ENCODE results near the gene RBM47. TPM values are rescaled to one million over a fixed set of nuclear protein-coding genes. Genes with fewer than 3 reads are reported as not detected.

RBM47 gene
- total and polyA plus RNA-seq, 9 of the 15 experiments (the other 6 are each of a cell fraction or from before 2014, with no cell fraction given): 1.4 to 6.4 (median 3.3) TPM

GRCh38 chr4:40405193-40405592 lies 224.5 kb downstream of the RBM47 start:
- Histone ChIP-seq H2AFZ (ENCODE audit: low read depth, low read length) (no peak overlapping the region), H3K4me3 (no peak overlapping the region), H3K36me3 (ENCODE audit: control insufficient read depth, insufficient read depth, low read length) (no peaks in the 10 kb centered on the region), H3K27me3 (ENCODE audit: control insufficient read depth in 2 of 2, insufficient read depth in 2 of 2, low read length in 2 of 2) (peaks cover 7 to 11% of the 10 kb centered on the region in 2 experiments; a peak in 4 of 5 replicates), H3K27ac (ENCODE audit: extremely low read depth, low read depth, low read length) (no peak overlapping the region), H4K20me1 (replicated peaks; ENCODE audit: control insufficient read depth, insufficient read depth, low read length) (no peaks in the 10 kb centered on the region), H3K9me1 (ENCODE audit: control insufficient read depth, insufficient read depth, low read length) (no peaks in the 10 kb centered on the region), H3K4me1 (replicated peaks in 1 of 2; ENCODE audit: control insufficient read depth in 2 of 2, insufficient read depth in 2 of 2, low read length in 2 of 2) (no peaks in the 10 kb centered on the region), H3K9me3 (replicated peaks; ENCODE audit: control insufficient read depth, insufficient read depth, low read depth, low read length) (no peaks in the 10 kb centered on the region), H3K4me2 (ENCODE audit: insufficient read depth, low read length) (no peak overlapping the region), H3K9ac (ENCODE audit: insufficient read depth in 1 of 2, low read depth in 2 of 2, low read length in 2 of 2) (no peak overlapping the region), H3K79me2 (ENCODE audit: control insufficient read depth, insufficient read depth, low read length) (no peaks in the 10 kb centered on the region)
- no peak for DNase-seq (ENCODE audit: extremely low read depth in 1 of 4, low spot score in 3 of 4)
- in situ Hi-C loops (cut with MboI): no loop called here
- WGBS (ENCODE audit: insufficient coverage, low coverage, missing lambda C conversion rate): 3% methylated on average over 4 of the region's 4 CpGs
- CTCF ChIA-PET (ENCODE audit: low intra/inter-chr PET ratio): no interaction called here
- intact Hi-C loops (cut with micrococcal nuclease): no loop called here
- ATAC-seq: no peak
- no peak for FAIRE-seq
- no TSS peak for BruUV-seq (replicated peaks)
- POLR2A ChIA-PET: interaction anchor here (0.6 to 1.5 kb wide), 4 partner anchors 10 to 229 kb away, joined by 3 read pairs; no protein-coding TSS in a partner anchor
- TF ChIP-seq JUNB (CRISPR knock-in tag; conservative IDR thresholded peaks at IDR 0.05): no peak
- no peak for TF ChIP-seq E2F3 (CRISPR knock-in tag; IDR thresholded peaks at IDR 0.05)
- TF ChIP-seq CREB3L1 (IDR thresholded peaks at IDR 0.05; ENCODE audit: borderline replicate concordance, low read depth): no peak
- TF ChIP-seq, protein P1, sequence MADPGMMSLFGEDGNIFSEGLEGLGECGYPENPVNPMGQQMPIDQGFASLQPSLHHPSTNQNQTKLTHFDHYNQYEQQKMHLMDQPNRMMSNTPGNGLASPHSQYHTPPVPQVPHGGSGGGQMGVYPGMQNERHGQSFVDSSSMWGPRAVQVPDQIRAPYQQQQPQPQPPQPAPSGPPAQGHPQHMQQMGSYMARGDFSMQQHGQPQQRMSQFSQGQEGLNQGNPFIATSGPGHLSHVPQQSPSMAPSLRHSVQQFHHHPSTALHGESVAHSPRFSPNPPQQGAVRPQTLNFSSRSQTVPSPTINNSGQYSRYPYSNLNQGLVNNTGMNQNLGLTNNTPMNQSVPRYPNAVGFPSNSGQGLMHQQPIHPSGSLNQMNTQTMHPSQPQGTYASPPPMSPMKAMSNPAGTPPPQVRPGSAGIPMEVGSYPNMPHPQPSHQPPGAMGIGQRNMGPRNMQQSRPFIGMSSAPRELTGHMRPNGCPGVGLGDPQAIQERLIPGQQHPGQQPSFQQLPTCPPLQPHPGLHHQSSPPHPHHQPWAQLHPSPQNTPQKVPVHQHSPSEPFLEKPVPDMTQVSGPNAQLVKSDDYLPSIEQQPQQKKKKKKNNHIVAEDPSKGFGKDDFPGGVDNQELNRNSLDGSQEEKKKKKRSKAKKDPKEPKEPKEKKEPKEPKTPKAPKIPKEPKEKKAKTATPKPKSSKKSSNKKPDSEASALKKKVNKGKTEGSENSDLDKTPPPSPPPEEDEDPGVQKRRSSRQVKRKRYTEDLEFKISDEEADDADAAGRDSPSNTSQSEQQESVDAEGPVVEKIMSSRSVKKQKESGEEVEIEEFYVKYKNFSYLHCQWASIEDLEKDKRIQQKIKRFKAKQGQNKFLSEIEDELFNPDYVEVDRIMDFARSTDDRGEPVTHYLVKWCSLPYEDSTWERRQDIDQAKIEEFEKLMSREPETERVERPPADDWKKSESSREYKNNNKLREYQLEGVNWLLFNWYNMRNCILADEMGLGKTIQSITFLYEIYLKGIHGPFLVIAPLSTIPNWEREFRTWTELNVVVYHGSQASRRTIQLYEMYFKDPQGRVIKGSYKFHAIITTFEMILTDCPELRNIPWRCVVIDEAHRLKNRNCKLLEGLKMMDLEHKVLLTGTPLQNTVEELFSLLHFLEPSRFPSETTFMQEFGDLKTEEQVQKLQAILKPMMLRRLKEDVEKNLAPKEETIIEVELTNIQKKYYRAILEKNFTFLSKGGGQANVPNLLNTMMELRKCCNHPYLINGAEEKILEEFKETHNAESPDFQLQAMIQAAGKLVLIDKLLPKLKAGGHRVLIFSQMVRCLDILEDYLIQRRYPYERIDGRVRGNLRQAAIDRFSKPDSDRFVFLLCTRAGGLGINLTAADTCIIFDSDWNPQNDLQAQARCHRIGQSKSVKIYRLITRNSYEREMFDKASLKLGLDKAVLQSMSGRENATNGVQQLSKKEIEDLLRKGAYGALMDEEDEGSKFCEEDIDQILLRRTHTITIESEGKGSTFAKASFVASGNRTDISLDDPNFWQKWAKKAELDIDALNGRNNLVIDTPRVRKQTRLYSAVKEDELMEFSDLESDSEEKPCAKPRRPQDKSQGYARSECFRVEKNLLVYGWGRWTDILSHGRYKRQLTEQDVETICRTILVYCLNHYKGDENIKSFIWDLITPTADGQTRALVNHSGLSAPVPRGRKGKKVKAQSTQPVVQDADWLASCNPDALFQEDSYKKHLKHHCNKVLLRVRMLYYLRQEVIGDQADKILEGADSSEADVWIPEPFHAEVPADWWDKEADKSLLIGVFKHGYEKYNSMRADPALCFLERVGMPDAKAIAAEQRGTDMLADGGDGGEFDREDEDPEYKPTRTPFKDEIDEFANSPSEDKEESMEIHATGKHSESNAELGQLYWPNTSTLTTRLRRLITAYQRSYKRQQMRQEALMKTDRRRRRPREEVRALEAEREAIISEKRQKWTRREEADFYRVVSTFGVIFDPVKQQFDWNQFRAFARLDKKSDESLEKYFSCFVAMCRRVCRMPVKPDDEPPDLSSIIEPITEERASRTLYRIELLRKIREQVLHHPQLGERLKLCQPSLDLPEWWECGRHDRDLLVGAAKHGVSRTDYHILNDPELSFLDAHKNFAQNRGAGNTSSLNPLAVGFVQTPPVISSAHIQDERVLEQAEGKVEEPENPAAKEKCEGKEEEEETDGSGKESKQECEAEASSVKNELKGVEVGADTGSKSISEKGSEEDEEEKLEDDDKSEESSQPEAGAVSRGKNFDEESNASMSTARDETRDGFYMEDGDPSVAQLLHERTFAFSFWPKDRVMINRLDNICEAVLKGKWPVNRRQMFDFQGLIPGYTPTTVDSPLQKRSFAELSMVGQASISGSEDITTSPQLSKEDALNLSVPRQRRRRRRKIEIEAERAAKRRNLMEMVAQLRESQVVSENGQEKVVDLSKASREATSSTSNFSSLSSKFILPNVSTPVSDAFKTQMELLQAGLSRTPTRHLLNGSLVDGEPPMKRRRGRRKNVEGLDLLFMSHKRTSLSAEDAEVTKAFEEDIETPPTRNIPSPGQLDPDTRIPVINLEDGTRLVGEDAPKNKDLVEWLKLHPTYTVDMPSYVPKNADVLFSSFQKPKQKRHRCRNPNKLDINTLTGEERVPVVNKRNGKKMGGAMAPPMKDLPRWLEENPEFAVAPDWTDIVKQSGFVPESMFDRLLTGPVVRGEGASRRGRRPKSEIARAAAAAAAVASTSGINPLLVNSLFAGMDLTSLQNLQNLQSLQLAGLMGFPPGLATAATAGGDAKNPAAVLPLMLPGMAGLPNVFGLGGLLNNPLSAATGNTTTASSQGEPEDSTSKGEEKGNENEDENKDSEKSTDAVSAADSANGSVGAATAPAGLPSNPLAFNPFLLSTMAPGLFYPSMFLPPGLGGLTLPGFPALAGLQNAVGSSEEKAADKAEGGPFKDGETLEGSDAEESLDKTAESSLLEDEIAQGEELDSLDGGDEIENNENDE (IDR thresholded peaks at IDR 0.05; ENCODE audit: low read depth, low read length): no peak
- no peak for TF ChIP-seq ETV6 (IDR thresholded peaks at IDR 0.05; ENCODE audit: borderline replicate concordance in 1 of 2, low read depth in 2 of 2, low read length in 1 of 2)
- TF ChIP-seq ETV6 (CRISPR knock-in tag; IDR thresholded peaks at IDR 0.05; ENCODE audit: borderline replicate concordance): no peak
- no peak for TF ChIP-seq PCBP2 (IDR thresholded peaks at IDR 0.05; ENCODE audit: low read depth, low read length, poor library complexity, severe bottlenecking)
- TF ChIP-seq SREBF1 (IDR thresholded peaks at IDR 0.05; ENCODE audit: borderline replicate concordance, low read depth, low read length): no peak
- TF ChIP-seq ZNF224 (CRISPR knock-in tag; IDR thresholded peaks at IDR 0.05): no peak
- no peak for TF ChIP-seq DIDO1 (tag; IDR thresholded peaks at IDR 0.05; ENCODE audit: low read depth)
- TF ChIP-seq SUPT5H (IDR thresholded peaks at IDR 0.05): no peak
